ENCODE data around the gene NFKBIE.
A peak's percentile ranks its signal among the peaks of the same experiment; 100 is the strongest.

The NFKBIE gene

DNA sequence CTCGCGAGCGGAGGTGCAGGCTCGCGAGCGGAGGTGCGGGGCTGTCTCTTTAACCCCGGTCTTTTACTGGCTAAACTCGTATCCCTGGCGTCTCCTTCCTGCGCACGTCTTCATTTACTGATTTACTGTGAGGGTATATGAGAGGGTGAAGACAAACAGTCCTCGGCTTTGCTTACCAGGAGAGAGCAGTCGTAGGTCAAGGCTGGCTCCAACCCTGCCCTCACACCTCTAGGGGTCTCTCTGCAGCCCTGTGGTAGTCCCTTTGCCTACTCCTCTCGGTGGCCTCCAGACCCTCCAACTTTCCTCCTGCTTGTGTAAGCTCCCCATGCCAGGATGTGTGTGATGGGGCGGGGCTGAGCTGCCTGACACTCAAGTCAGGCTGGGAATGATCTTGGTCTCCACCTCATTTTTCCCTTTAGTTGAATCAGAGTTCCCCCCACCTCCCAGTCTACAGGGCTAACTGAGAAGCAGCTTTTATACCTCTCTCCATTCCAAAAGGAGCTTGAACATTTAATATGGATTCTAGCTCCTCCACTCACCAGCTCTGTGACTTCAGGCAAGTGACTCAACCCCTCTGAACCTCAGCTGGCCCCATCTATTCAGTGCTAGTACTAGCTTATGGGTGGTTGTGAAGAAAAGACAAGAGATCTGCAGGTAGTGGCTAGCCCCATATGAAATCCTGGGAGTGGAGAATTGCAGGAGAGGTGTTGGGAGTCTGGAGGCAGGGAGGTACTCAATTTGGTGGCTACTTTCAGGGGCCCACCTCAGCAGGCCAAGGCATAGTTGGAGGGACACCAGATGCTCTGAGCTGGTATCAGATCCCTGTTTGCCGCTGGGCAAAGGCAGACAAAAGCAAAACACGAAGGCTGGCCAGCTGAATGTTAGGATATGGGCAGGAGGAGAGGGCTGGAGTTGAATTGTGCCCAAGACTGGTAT is 41.1 kb downstream of the NFKBIE start:
- no peak for DNase-seq

DNA sequence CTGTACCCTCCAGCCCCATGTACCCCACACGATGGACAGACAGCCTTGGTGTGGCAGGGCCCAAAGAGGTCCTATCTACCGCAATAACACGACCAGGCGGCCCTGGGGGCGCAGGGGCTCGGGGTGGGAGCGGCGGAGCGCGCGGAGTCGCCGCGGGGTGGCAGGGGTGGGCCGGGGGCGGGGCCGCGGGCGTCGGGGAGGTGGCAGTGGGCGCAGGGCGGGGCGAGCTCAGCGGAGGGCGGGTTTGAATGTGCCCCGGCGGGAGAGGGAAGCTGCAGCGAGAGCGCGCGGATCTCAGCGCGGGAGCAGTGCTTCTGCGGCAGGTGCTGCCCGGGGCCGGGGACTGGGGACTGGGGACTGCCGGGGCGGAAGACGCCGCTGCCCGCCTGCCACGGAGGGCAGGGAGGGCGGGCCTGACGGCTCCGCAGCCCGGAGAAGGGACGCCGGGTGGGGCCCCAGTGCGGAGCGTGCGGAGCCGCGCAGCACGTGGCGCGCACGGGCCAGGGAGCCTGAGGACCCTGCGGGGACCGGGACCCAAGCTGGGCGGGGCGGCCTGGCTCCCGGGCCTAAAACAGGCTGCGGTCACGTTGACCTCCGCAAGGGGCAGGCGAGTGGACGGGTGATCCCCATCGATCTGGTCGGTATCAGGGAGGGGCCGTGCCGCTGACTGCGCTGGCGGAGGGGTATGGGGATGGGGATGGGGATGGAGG is 41.9 kb downstream of the NFKBIE start, which contains the start of gene SLC29A1:
Gene SLC29A1, plus strand, starts transcription at position 277 of the 710 bp plus-strand sequence. CDS start 3,719 bp downstream, outside the sequence.
- DNase-seq = peak; percentile 87

DNA sequence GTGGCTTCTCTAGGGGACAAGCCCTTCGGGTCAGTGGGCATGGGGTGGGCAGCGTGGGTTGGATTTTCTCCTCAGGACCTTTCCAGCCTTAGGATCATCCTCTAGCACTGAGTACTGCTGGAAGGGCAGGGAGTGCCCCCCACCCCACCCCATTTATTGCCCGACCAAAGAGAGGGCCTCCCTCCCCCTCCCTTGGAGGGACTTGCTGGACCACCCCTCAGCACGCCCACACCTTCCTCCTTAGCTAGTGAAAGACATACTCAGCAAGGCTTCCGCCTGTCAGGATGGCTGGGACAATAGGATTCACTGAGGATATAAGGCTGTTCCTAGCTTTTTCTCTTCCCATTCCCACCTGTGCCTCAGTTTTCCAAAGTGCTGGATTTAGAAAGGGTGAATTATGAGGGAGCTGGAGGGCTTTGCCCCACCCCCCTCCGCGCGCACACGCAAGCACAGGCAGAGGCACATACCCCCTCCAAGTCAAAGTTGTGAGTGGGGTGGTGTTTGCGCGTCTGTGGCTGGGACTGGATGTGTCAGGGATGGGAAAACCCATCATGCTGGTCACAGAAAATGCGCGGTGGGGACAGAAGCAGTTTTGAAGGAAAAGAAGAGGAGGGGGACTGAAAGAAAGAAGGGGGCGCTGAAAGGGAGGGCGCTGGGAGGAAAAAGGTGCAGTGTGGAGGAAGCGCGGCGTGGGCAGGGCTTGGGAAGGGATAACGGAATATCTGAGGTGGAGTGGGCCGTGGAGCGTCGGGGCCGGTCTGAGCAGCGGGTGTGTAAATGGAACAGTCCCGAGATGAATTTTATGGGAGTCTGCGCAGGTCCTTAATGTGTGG is 42.6 kb downstream of the NFKBIE start:
- no peak for DNase-seq

DNA sequence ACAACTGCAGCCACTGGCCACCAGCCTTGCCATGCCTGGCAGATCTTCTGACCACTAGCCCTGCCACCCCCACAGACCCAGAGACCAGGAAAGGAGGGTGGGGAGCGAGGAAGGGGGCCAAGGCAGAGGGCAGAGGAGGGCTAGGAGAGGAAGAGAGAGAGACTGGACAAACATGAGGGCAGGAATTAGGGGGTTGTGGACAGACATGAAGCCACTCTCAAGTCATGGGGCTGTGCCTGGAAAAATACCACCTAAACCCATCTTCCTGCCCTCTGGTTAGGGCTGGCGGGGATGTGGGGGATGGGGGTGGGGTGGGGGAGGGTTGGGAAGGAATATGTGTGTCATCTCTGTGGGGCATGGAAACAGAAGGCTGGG is 43.4 kb downstream of the NFKBIE start:
- no peak for DNase-seq

DNA sequence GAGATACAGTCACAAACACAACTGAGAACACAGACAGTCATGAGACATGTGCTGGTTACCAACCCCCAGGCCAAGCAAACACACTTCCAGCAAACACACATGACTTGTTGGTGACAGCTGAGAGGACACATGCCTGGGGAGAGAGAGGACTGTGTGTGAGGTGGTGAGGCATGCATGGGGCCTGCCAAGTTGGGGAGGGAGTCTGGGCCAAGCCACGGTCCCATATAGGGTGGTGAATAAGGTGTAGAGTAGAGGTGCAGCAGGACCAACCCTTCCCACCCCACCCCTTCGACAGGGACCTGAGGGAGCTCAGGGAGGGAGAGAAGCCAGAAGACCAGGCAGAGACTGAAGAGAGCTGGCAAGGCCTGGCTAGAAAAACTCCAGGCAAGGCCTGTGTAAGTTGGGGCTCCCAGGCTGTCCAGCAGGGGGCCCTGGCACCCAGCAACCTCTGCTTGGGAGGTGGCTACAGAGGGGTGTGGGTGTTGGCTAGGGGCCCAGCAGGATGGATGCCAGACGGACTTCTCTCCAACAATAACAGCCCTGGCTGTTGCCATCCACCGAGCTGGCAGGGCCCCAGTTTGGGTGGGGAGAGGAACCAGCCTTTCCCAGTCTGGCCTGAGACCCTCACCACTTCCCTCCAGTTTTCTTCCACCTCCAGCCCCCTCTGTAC is 43.9 kb downstream of the NFKBIE start:
- peak; percentile 93 for DNase-seq

DNA sequence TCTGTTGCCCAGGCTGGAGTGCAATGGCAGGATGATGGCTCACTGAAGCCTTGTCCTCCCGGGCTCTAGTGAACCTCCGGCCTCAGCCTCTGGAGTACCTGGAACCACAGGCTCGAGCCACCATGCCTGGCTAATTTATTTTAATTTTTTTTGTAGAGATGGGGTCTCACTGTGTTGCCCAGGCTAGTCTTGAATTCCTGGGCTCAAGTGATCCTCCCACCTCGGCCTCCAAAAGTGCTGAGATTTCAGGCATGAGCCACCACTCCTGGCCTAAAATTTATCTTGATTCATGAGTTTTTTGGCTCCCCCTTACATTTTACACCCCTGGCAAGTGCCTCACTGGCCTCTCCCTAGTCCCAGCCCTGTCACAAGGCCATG is 44.4 kb downstream of the NFKBIE start:
- no peak for DNase-seq

DNA sequence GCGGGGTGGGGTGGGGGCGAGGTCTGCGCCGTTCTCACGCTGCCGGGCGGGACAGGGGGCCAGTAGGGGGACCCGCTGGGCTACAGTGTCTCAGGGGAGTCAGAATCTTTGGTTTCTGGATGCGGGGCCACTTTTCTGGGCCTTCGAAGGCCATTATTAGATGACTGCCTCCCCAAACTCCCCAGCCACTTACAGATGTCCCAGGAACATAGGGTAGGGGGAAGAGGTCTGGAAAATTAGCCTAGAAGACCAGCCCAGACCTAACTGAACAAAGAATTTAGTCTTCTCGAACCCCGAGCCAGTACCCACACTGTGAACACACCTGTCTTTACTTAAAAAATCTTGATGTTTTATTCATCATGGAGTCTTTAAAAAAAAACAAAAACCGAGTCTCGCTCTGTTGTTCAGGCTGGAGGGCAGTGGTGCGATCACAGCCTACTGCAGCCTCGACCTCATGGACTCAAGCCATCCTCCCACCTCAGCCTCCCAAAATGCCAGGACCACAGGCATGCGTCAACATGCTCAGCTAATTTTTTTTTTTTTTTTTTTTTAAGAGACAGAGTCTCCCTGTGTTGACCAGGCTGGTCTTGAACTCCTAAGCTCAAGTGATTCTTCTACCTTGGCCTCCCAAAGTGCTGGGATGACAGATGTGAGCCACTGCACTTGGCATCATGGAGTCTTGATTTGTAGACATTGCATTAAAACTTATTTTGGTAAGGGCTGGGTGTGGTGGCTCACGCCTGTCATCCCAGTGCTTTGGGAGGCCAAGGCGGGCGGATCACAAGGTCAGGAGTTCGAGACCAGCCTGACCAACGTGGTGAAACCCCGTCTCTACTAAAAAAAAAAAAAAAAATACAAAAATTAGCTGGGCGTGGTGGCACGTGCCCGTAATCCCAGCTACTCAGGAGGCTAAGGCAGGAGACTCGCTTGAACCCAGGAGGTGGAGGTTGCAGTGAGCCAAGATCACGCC is 45.3 kb downstream of the NFKBIE start:
- DNase-seq = no peak

DNA sequence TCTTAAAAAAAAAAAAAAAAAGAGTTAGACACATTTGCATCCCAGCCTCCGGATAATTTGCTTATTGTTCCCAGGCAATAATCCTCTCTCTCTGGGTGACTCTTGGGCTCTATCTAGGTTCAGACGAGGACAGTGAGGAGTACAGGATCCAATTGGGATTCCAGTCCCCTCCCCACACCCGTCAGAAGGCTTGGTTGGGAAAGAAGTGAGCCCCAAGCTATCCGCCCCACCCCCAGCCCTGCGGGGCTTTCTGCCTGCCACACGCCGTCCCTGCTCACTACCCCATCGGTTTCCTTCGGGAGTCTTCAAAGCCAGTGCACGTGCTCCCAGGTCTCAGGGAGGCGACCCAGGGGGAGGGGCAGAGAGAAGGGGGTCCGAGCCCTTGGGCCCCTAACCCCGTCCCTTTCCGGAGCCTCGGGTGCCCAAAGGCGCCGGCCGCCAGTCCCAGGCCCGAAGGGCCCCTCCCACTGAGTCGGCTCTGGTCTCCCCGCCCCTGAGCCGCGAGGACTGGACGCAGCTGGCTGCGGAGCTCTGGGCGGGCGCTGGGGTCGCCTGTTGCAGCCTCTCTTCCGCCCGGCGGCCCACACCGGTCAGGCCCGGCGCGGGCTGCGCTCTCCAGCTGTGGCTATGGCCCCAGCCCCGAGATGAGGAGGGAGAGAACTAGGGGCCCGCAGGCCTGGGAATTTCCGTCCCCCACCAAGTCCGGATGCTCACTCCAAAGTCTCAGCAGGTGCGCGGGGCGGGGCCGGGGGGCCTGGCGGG is 46.1 kb downstream of the NFKBIE start:
- DNase-seq = peak; percentile 91

DNA sequence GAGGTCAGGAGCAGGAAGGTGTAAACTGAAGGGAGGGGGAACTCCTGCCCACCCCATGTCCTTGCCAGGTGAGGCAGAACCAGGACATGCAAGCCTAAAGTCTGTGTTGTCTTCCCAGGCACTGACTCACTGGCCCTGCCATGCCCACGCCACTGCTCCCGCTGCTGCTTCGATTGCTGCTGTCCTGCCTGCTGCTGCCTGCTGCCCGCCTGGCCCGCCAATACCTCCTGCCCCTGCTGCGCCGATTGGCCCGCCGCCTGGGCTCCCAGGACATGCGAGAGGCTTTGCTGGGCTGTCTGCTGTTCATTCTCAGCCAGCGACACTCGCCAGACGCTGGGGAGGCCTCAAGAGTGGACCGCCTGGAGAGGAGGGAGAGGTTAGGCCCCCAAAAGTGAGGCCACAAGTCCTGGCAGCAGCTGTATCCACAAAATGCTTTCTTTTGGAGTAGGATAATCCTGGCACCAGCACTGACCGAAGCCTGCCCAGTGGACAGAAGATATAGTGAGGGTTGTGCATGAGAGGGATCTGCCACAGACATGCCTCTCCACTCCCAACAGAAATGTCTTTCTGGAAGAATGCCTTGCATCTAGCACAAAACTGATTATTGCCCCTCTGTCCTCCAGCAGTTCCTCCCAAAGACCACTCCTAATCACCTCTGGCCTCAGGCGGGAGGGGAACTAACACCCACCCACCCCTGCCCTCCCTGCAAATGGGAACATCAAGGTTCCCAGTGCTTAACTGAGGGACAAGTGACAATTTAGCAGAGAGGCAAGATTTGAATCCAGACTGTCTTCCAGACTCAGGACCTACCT is 47.8 kb downstream of the NFKBIE start:
- peak; percentile 76 for DNase-seq

DNA sequence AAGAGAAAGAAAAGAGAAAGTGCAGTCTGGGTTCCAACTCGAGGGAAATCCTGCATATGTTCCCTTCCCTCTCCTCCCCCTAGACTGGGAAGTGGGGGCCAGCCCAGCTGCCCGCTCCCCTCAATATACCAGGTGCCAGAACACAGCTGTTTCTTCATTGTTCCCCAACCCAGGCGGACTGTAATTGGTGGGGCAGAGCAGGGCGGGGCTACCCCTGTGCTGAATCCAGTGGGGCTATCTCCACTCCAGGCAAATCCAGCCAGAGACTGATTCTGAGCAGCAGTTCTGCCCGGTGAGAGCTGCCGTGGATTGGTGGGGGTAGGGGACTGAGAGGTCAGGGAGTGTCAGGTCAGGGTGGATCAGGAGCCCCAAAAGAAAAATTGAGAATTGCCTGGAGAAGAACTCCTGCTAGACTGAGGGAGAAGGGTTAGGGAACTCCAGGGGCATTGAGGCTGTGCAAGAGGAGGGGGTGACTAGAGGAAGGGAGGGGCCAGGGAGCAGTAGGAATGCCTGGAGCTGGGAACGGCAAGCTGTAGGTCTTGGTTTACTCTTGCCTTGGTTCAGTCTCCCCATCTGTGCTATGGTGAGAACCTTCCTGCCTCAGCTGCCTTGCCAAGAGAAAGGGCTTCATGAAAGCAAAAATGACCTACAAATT is 48.5 kb downstream of the NFKBIE start, which contains the start of gene MYMX:
Gene MYMX, plus strand, starts transcription at position 250 of the 655 bp plus-strand sequence. CDS start 546 bp downstream, outside the sequence.
- peak; percentile 77 for DNase-seq

DNA sequence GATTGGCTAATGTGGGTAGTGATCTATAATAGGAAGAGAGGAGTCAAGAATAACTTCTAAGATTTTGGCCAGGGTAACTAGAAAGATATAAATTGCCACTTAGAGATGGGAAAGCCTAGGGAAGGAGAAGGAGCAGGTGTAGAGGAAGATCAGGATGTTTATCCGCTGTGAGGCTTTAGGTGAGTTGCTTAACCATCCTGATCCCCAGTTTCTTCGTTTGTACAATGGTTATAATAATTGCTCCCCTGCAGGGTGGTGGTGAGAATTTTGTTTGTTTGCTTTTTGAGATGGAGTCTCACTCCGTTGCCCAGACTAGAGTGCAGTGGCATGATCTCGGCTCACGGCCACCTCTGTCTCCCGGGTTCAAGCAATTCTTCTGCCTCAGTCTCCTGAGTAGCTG is 51.0 kb downstream of the NFKBIE start:
- DNase-seq = no peak

DNA sequence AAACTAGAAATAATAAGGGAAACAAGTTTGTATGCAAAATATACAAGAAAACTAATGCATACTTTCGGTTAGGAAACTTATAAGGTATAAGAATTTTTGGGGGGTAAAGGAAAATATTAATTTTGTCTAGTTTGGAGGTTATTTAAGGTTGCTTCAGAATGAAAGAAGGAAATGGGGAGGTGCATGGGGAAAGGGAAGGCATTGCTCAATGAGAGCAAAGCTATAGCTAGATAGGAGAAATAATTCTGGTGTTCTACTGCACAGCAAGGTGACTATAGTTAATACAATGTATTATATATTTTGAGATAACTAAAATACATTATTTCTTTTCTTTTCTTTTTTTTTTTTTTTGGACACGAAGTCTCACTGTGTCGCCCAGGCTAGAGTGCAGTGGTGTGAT is 54.1 kb downstream of the NFKBIE start:
- no peak for DNase-seq
